Measurements from ENCODE around the gene TMEM184A.
A peak's percentile ranks its signal among the peaks of the same experiment; 100 is the strongest.

The TMEM184A gene

GRCh38 chr7:1558841-1559625 is 3.0 kb upstream of the TMEM184A start:
- TF ChIP-seq USF1 (IDR thresholded peaks at IDR 0.05) (0 out of 2 replicates have a peak, but pooled peaks have one; percentile 15), EGR1 (IDR thresholded peaks at IDR 0.05) (peak; percentile 90), EP300 (IDR thresholded peaks at IDR 0.05; ENCODE audit: borderline replicate concordance) (peak; percentile 84), RAD21 (IDR thresholded peaks at IDR 0.05; ENCODE audit: low read depth) (peak; percentile 30; the same call in 1 of the 2 replicates), FOXM1 (IDR thresholded peaks at IDR 0.05; ENCODE audit: borderline replicate concordance, low read depth) (peak; percentile 59; the same call in 1 of the 2 replicates), CEBPB (IDR thresholded peaks at IDR 0.05) (peak; percentile 55; the same call in 1 of the 2 replicates), REST (IDR thresholded peaks at IDR 0.05; ENCODE audit: low read depth) (no peak), NFIC (IDR thresholded peaks at IDR 0.05) (peak; percentile 86), ZBTB7A (IDR thresholded peaks at IDR 0.05; ENCODE audit: low read depth) (no peak), TAF1 (IDR thresholded peaks at IDR 0.05; ENCODE audit: low read depth) (no peak; the same call in 1 of the 2 replicates), MAX (IDR thresholded peaks at IDR 0.05) (peak; percentile 94), TCF12 (IDR thresholded peaks at IDR 0.05; ENCODE audit: low read depth) (peak; percentile 97), TEAD4 (IDR thresholded peaks at IDR 0.05) (peak; percentile 73), YY1 (IDR thresholded peaks at IDR 0.05; ENCODE audit: low read depth) (peak; percentile 77)

GRCh38 chr7:1558181-1558811 is 2.3 kb upstream of the TMEM184A start:
- no peak for TF ChIP-seq USF1 (IDR thresholded peaks at IDR 0.05)
- no peak for TF ChIP-seq ZBTB7A (IDR thresholded peaks at IDR 0.05; ENCODE audit: low read depth)
- TF ChIP-seq EP300 (IDR thresholded peaks at IDR 0.05; ENCODE audit: borderline replicate concordance): no peak
- TF ChIP-seq TAF1 (IDR thresholded peaks at IDR 0.05; ENCODE audit: low read depth): no peak
- TF ChIP-seq MAX (IDR thresholded peaks at IDR 0.05): no peak
- no peak for TF ChIP-seq TEAD4 (IDR thresholded peaks at IDR 0.05)
- no peak; the same call in 1 of the 2 replicates for TF ChIP-seq RAD21 (IDR thresholded peaks at IDR 0.05; ENCODE audit: low read depth)
- no peak for TF ChIP-seq NFIC (IDR thresholded peaks at IDR 0.05)
- no peak for TF ChIP-seq YY1 (IDR thresholded peaks at IDR 0.05; ENCODE audit: low read depth)
- TF ChIP-seq FOXM1 (IDR thresholded peaks at IDR 0.05; ENCODE audit: borderline replicate concordance, low read depth): no peak
- no peak for TF ChIP-seq CEBPB (IDR thresholded peaks at IDR 0.05)

GRCh38 chr7:1557771-1558170 is 1.8 kb upstream of the TMEM184A start:
- TF ChIP-seq TCF12 (IDR thresholded peaks at IDR 0.05; ENCODE audit: low read depth): no peak
- TF ChIP-seq ZBTB7A (IDR thresholded peaks at IDR 0.05; ENCODE audit: low read depth): no peak
- no peak for TF ChIP-seq CREB1 (IDR thresholded peaks at IDR 0.05; ENCODE audit: low read depth)
- no peak for TF ChIP-seq FOXM1 (IDR thresholded peaks at IDR 0.05; ENCODE audit: borderline replicate concordance, low read depth)
- no peak for TF ChIP-seq TEAD4 (IDR thresholded peaks at IDR 0.05)

- TF ChIP-seq ZBTB7A (IDR thresholded peaks at IDR 0.05; ENCODE audit: low read depth): no peak
- TF ChIP-seq FOXM1 (IDR thresholded peaks at IDR 0.05; ENCODE audit: borderline replicate concordance, low read depth): no peak
Measured at GRCh38 chr7:1557006-1557405, 1.0 kb upstream of the TMEM184A start.

- TF ChIP-seq TAF1 (IDR thresholded peaks at IDR 0.05; ENCODE audit: low read depth) (no peak), FOXM1 (IDR thresholded peaks at IDR 0.05; ENCODE audit: borderline replicate concordance, low read depth) (no peak), YY1 (IDR thresholded peaks at IDR 0.05; ENCODE audit: low read depth) (no peak), TCF12 (IDR thresholded peaks at IDR 0.05; ENCODE audit: low read depth) (peak; percentile 86), TEAD4 (IDR thresholded peaks at IDR 0.05) (peak; percentile 52; the same call in 1 of the 2 replicates), REST (IDR thresholded peaks at IDR 0.05; ENCODE audit: low read depth) (no peak), MAX (IDR thresholded peaks at IDR 0.05) (peak; percentile 48; the same call in 1 of the 2 replicates), EP300 (IDR thresholded peaks at IDR 0.05; ENCODE audit: borderline replicate concordance) (0 out of 2 replicates have a peak, but pooled peaks have one; percentile 17), NFIC (IDR thresholded peaks at IDR 0.05) (peak; percentile 71), USF1 (IDR thresholded peaks at IDR 0.05) (no peak), RAD21 (IDR thresholded peaks at IDR 0.05; ENCODE audit: low read depth) (no peak), ZBTB7A (IDR thresholded peaks at IDR 0.05; ENCODE audit: low read depth) (peak; percentile 55; the same call in 1 of the 2 replicates)
Measured at GRCh38 chr7:1555046-1555812, 776 bp downstream of the TMEM184A start.

Data from Ishikawa (cell line).